PFSK-1 (cell line): ENCODE data around the gene RBM38.

Experiments
- FOXP2 ChIP-seq: optimal IDR thresholded peaks from 2 replicates; pipeline ENCODE3; 2011; ENCODE audit warnings: borderline replicate concordance, control low read depth, inconsistent platforms; ENCODE audit not compliant: insufficient read depth; ENCODE audit errors: extremely low read length, extremely low read depth
- POLR2AphosphoS5 ChIP-seq: IDR thresholded peaks from 2 replicates; pipeline ENCODE4 v1.6.1; 2012; ENCODE audit warnings: low read depth, mild to moderate bottlenecking, control low read depth, low read length, moderate library complexity
- SIN3A ChIP-seq: IDR thresholded peaks from 2 replicates; pipeline ENCODE4 v1.6.1; 2012; ENCODE audit warnings: mild to moderate bottlenecking, low read length, moderate library complexity, borderline replicate concordance; ENCODE audit not compliant: insufficient read depth
- TAF1 ChIP-seq: IDR thresholded peaks from 2 replicates; pipeline ENCODE4 v1.6.1; 2012; ENCODE audit warnings: low read length, control low read depth, borderline replicate concordance; ENCODE audit not compliant: insufficient read depth
- TF ChIP-seq, protein P1 (sequence below), 2 experiments: IDR thresholded peaks; 2 replicates each; pipeline versions ENCODE4 v1.6.1 to v1.8.0; 2011 to 2012; ENCODE audit warnings: low read depth in 2 of 2, low read length in 2 of 2, control low read depth in 1 of 2, inconsistent platforms in 1 of 2, mild to moderate bottlenecking in 1 of 2, moderate library complexity in 1 of 2; ENCODE audit not compliant: insufficient read depth in 1 of 2

RBM38 gene

GRCh38 chr20:57375652-57376230 lies 15.5 kb upstream of the RBM38 start:
- TF ChIP-seq SIN3A (no peak), FOXP2 (no peak), TAF1 (no peak)
- TF ChIP-seq, protein P1, sequence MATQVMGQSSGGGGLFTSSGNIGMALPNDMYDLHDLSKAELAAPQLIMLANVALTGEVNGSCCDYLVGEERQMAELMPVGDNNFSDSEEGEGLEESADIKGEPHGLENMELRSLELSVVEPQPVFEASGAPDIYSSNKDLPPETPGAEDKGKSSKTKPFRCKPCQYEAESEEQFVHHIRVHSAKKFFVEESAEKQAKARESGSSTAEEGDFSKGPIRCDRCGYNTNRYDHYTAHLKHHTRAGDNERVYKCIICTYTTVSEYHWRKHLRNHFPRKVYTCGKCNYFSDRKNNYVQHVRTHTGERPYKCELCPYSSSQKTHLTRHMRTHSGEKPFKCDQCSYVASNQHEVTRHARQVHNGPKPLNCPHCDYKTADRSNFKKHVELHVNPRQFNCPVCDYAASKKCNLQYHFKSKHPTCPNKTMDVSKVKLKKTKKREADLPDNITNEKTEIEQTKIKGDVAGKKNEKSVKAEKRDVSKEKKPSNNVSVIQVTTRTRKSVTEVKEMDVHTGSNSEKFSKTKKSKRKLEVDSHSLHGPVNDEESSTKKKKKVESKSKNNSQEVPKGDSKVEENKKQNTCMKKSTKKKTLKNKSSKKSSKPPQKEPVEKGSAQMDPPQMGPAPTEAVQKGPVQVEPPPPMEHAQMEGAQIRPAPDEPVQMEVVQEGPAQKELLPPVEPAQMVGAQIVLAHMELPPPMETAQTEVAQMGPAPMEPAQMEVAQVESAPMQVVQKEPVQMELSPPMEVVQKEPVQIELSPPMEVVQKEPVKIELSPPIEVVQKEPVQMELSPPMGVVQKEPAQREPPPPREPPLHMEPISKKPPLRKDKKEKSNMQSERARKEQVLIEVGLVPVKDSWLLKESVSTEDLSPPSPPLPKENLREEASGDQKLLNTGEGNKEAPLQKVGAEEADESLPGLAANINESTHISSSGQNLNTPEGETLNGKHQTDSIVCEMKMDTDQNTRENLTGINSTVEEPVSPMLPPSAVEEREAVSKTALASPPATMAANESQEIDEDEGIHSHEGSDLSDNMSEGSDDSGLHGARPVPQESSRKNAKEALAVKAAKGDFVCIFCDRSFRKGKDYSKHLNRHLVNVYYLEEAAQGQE (IDR thresholded peaks at IDR 0.05; ENCODE audit: insufficient read depth in 1 of 2, low read depth in 2 of 2, low read length in 2 of 2) = no peak

GRCh38 chr20:57377350-57377749 lies 13.8 kb upstream of the RBM38 start:
- no peak for TF ChIP-seq FOXP2
- TF ChIP-seq, protein P1 (IDR thresholded peaks at IDR 0.05; ENCODE audit: insufficient read depth in 1 of 2, low read depth in 2 of 2, low read length in 2 of 2) = no peak

- TF ChIP-seq SIN3A (no peak), FOXP2 (no peak), POLR2AphosphoS5 (no peak), TAF1 (no peak)
- TF ChIP-seq, protein P1 (IDR thresholded peaks at IDR 0.05; ENCODE audit: insufficient read depth in 1 of 2, low read depth in 2 of 2, low read length in 2 of 2) = no peak
Observed at GRCh38 chr20:57378107-57378506, 13.1 kb upstream of the RBM38 start.

GRCh38 chr20:57378646-57379262 lies 12.4 kb upstream of the RBM38 start:
- TF ChIP-seq FOXP2 = no peak
- TF ChIP-seq SIN3A = no peak
- TF ChIP-seq POLR2AphosphoS5 = no peak
- TF ChIP-seq TAF1 = no peak
- TF ChIP-seq, protein P1 (IDR thresholded peaks at IDR 0.05; ENCODE audit: insufficient read depth in 1 of 2, low read depth in 2 of 2, low read length in 2 of 2) = no peak

DNA sequence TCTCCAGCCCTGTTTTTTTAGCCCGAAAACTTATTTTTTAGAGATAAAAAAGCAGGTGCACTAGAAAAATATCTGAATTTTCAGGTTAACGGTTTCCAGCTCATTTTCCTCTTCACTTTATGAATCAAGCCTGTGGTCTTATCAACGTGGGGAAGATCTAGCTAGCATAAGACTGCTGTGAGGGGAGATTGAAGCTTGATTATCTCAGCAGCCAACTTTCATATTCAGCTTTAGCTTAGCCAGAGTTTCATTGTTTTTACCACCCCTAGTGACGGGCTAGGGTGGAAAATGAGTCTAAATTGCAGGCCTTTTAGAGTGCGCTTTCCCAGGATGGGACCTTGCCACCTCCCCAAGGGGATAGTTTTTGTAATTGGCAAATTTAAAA lies 11.9 kb upstream of the RBM38 start:
- no peak for TF ChIP-seq POLR2AphosphoS5
- TF ChIP-seq TAF1 = no peak
- no peak for TF ChIP-seq SIN3A
- TF ChIP-seq, protein P1 (IDR thresholded peaks at IDR 0.05; ENCODE audit: insufficient read depth in 1 of 2, low read depth in 2 of 2, low read length in 2 of 2) = no peak
- no peak for TF ChIP-seq FOXP2
